GM19043 (cell line): ENCODE data around the gene MTARC1.

ENCODE experiments used
- ATAC-seq: cut with Tn5 transposase; IDR thresholded peaks from one replicate; pipeline ENCODE4 v1.9.1; 2021; ENCODE audit warnings: low read depth; ENCODE audit not compliant: unreplicated experiment

MTARC1 gene

DNA sequence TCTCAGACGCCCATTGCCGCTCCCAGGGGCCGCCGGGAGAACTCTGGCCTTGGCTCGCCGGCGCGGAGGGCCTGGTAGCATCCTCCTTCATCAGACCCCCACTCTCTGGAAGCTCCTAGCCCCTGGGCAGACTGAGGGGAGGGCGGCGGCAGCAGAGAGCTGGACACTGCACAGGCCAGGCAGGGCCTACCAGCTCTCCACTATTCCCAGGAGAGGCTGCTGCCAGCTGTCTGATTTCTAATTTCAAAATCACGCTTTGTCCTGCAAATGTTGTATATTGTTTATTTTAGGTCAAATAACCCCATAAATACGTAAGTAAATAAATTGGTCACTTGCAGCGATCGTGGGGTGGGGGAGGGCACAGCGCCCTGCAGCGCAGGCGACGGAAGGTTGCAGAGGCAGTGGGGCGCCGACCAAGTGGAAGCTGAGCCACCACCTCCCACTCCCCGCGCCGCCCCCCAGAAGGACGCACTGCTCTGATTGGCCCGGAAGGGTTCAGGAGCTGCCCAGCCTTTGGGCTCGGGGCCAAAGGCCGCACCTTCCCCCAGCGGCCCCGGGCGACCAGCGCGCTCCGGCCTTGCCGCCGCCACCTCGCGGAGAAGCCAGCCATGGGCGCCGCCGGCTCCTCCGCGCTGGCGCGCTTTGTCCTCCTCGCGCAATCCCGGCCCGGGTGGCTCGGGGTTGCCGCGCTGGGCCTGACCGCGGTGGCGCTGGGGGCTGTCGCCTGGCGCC is at the start of gene MTARC1:
Gene MTARC1, plus strand, starts transcription at position 577 of the 732 bp plus-strand sequence. Its CDS starts 32 bp downstream, at position 609.
- peak; percentile 45 for ATAC-seq

DNA sequence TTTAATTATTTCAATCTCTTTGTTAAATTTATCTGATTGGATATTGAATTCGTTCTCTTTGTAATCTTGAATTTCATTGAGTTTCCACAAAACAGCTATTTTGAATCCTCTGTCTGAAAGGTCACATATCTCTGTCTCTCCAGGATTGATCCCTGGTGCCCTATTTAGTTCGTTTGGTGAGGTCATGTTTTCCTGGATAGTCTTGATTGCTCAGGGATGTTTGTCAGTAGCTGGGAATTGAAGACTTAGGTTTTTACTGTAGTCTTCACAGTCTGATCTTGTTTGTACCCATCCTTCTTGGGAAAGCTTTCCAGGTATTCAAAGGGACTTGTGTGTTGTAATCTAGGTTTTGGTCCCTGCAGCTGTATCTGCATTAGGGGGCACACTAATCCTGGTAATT is 45.4 kb upstream of the MTARC1 start:
- ATAC-seq = no peak

DNA sequence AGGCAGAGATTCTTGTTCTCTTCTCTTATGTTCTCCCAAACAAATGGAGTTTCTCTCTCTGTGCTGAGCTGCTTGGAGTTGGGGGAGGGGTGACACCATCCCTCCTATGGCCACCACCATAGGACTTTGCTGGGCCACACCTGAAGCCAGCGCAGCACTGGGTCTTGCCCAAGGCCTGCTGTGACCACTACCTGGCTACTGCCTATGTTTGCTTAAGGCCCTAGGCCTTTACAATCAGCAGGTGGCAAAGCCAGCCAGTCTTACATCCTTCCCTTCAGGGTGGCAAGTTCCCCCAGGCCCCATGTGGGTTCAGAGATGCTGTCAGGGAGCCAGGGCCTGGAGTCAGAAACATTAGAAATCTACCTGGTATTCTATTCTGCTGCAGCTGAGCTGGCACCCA is 44.9 kb upstream of the MTARC1 start:
- ATAC-seq = no peak

DNA sequence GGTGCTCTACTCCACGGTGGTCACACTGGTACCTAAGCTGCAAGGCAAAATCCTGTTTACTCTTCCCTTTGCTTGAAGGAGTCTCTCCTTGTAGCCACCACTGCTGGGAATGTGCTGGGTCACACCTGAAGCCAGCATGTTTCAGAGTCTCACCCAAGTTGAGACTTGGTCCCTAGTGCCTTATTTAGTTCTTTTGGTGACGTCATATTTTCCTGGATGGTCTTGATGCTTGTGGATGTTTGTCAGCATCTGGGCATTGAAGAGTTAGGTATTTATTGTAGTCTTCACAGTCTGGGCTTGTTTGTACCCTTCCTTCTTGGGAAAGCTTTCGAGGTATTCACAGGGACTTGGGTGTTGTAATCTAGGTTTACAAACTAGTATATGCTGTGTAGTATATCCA is 44.2 kb upstream of the MTARC1 start:
- no peak for ATAC-seq

DNA sequence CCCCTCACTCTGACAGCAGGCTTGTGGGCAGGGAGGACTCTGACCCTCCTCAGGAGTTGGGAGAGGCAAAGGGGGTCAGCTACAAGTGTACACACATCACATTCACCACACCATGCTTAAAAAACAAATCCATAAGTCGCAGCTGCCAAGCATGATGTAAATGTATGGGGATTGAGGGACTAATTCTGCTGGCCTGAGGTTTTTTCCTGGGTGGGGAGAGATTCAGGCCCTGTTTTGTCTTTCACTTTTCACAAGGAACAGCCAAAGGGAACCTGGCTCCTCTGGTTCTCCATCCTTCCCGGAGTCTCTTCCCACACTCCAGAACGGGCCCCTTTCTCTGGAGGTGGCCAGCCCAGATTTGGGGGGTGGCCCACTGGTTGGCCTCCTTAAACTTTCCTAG is 39.9 kb upstream of the MTARC1 start:
- ATAC-seq = no peak

DNA sequence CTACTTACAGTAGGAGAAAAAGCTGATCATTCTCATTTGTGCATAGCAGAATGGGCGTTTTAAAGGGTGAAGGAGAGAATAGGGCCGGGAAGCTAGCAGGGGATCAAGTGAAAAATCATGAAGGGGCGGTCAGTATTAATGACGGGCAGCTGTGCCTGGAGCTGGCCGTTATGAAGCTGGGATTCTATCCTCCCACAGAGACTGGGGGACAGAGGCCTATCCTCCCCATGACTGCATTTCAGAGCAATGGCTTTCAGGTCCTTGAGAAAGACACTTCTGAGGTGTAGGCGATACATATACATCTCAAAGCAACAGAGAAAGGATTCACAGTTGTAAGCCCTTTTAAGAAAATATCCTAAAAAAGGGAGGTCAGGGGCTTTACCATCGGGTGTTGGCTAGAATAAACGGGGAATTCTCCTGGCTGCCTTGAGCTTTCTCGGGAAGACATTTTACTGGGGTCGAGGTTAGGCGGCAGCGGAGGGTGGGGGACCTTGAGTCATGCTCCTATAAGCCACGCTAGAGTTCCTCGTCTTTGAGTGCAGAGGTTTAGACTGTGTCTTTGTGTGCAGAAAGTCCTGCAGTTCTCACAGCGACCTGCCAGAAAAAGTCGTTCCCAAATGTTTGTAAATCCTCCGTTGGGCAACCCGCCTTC is 39.1 kb upstream of the MTARC1 start:
- ATAC-seq = no peak

DNA sequence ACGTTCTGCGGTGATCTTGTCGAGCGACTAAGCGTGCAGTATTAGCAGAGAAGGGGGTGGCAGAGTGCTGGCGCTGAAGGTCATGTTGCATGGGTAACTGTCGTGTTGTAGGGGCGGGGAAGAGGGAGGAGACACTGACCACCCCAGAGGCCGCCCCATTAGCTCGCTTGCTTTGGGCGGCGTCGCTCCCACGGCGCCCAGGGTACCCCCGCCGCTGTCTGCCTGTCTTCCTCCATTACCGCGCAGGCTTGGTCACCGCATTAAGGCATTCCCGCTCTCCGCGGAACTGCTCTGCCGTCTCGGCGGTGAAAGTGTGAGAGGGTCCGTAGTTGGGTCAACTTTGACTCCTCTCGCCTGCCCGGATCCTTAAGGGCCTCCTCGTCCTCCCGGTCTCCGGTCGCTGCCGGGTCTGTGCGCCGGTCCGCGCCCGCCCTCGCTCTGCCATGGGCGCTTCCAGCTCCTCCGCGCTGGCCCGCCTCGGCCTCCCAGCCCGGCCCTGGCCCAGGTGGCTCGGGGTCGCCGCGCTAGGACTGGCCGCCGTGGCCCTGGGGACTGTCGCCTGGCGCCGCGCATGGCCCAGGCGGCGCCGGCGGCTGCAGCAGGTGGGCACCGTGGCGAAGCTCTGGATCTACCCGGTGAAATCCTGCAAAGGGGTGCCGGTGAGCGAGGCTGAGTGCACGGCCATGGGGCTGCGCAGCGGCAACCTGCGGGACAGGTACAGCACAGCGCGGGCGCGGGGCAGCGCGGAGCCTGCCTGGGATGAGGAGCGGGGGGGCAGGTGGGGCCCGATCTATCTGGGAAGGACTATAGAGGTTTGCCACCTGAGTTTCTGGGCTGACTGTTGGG is 38.4 kb upstream of the MTARC1 start, which contains the start of gene MTARC2:
Gene MTARC2, plus strand, starts transcription at position 234 of the 846 bp plus-strand sequence. Its CDS starts 210 bp downstream, at position 444.
- ATAC-seq = peak; percentile 65

DNA sequence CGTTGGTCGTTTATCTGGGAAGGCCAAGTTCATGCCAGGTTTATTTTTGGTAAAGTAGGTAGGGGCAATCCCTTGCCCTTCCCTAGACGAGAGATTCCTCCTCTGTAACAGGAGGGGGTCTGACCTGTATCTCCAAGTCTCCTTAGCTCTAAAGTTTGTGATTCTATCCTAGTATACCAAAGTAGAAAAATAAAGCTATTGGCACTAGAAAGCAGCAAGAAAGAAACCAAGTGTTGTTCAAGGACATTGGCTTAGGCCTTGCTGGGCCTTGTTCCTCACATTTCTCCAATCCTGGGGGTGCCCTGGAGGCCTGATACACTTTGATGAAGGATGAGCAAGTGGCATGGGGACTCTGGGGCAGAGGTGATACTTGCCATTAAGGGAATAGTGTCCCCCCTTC is 37.8 kb upstream of the MTARC1 start:
- ATAC-seq = no peak

DNA sequence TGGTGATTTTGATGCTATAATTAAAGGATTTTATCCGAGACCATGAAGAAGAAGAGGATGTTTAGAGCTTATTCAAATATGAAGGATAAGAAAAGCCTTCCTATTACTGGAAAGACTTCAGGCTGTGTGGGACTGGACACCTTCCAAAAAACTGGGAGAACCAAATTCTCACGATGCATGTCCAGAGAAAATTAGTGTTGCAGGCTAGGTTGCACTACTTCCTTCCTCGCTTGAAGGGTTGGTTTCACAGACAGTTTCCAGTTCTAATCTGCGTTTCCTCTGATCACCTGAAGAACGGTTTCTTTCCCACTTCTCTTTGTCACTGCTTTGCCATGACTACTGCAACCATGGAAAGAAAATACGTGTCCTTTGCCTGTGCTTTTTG is 36.6 kb upstream of the MTARC1 start:
- no peak for ATAC-seq

DNA sequence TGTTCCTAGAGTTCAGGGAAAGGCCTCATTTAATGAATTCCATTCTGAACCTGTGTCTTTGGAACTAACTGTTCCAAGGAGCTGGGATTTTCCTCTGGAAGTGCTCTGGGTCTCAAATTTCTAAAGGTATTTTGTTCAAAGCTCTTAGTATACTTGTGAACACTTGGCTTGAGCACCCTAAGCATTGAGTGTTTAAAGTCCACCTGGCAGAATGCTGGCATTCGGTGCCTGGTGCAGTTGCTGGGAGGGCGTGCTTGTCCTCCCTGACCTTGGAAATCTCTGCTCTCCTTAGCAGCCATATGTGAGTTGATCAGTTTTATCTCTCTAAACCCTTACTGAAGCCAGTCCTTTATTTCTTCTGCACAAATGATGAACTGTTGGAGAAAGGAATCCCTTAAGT is 35.6 kb upstream of the MTARC1 start:
- no peak for ATAC-seq

DNA sequence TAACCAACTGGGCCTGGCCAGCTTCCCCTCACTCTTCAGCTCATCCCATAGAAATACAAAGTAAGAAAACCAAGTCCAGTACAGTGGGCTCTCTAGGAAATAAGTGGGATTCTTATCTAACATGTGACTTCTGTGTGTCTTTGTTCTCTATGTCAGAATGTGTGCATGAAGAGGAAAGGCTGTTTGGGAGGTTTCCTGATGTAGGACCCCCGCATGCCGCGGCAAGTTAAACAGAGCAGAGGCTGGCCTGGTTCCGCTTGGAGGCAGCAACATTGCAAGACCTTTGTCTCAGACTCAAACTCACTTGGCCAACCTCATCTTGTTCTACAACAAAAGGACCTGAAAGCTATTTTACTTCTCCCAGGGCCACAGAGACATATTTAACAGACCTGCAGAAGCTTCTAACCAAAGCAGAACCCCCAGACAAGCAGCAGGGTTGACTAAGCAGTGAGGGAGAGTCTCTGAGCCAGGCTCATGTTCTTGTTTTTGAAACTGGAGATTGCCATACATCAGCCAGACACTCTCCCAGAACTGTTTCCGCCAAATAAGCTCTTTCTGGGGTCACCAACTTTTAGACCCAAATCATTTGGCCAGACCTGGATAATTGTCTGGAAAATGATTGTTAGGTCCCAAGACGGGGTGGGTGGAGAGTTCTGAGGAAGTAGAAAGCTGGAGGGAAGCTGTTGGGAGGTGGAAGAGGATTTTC is 32.3 kb upstream of the MTARC1 start:
- no peak for ATAC-seq

DNA sequence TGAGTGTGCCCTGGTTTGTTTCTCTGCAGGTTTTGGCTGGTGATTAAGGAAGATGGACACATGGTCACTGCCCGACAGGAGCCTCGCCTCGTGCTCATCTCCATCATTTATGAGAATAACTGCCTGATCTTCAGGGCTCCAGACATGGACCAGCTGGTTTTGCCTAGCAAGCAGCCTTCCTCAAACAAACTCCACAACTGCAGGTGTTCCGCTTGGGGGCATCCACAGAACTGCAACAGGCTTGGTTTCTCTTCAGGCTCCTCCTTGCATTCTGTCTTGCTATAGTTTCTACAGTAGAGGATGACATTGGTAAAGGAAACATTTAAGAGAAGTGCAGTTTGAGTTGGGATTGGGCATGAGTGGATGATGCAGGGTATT is 31.8 kb upstream of the MTARC1 start:
- ATAC-seq = no peak

DNA sequence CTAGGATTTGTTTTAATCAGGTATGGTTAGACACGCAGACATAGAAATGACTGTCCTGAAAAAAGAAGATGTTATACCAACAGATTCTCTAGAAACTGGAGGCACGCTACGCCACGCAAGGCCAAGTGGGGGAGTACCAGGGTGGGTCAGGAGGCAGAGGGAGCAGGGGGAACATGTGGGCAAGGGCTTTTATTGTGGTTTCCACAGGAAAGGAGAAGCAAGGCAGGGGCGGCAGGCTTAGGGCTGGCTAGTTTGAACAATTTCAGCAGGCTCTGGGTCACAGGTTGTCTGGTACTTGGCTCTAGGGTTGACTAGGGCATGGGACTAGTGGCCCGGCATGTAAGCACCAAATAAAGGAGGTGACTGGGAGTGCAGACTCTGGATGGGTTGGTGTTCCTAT is 31.4 kb upstream of the MTARC1 start:
- ATAC-seq = no peak

DNA sequence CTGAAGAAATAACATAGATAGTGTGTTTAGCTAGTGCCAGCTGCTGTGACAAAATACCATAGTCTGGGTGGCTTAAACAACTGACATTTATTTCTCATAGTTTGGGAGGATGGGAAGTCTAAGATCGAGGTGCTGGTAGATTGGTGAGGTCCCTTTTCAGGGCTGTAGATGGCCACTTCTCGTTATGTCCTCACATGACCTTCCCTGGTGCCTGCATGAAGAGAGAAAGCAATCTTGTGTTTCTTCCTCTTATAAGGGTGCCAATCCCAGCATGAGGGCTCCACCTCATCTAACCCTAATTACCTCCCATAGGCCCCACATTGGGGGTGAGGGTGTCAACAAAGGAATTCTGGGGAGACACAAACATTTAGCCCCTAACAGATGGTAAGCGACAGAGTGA is 29.3 kb upstream of the MTARC1 start:
- no peak for ATAC-seq

DNA sequence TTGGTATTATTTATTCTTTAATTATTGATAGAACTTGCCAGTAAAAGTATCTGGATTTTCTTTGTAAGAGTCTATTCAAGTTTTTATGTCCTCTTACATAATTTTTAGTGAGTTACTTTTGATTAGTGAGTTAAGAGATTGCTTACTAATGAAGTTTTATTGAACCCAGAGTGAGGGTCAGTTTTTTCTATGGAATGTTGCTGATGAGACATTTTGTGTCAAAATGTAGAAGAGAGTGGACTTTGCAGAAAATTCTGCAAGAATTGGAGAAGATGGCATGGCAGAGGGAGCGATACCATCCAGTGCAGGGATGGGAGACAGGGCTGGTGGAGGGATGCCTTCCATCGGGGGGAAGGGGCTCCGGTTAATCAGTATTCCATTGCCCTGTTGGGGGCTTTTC is 27.6 kb upstream of the MTARC1 start:
- no peak for ATAC-seq

DNA sequence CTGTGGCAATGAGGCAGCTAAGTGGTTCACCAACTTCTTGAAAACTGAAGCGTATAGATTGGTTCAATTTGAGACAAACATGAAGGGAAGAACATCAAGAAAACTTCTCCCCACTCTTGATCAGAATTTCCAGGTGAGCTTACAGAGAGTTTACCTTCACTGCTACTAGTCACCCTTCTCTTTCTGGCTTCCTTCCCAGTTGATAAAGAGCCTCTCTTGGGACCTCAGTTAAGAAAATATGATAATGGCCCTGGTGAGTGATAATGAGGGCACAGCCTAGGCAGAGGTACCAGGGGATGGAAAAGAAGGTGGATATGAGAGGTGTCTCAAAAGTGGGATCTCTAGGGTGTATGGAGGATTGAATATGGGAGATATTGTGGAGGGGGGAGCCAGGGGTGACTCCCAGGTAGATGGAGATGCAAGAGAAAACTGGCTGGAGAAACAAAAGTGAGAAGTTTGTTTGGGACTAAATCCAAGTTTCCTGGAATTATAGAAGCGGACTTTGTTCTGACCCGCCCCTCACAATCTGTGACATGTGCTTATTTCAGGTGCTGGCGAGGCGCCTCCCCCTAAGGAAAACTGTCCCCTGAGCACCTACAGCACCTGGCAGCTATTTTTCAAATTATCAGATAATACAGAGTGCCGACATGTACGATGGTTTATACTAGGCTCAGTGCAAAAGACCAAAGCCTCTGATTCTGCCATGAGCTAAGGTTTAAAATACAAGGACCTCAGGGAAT is 24.9 kb upstream of the MTARC1 start:
- no peak for ATAC-seq

DNA sequence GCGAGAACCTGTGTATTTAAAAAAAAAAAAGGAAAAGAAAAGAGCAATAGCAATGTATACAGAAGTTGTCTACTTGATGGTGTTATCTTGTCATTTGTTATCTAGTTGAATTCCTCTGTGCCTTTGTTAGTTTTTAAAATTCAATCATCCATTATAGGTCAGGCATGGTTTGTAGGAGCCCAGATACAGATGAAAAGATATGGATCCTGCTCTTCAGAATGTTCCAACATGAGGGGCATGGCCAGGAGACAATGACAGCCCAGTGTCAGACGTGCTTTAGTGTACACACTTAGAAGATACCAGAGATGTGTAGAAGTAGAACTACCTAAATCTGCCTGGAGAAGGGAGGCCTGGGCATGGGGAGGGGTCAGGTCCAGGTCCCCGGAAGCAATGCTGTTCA is 22.0 kb upstream of the MTARC1 start:
- no peak for ATAC-seq

DNA sequence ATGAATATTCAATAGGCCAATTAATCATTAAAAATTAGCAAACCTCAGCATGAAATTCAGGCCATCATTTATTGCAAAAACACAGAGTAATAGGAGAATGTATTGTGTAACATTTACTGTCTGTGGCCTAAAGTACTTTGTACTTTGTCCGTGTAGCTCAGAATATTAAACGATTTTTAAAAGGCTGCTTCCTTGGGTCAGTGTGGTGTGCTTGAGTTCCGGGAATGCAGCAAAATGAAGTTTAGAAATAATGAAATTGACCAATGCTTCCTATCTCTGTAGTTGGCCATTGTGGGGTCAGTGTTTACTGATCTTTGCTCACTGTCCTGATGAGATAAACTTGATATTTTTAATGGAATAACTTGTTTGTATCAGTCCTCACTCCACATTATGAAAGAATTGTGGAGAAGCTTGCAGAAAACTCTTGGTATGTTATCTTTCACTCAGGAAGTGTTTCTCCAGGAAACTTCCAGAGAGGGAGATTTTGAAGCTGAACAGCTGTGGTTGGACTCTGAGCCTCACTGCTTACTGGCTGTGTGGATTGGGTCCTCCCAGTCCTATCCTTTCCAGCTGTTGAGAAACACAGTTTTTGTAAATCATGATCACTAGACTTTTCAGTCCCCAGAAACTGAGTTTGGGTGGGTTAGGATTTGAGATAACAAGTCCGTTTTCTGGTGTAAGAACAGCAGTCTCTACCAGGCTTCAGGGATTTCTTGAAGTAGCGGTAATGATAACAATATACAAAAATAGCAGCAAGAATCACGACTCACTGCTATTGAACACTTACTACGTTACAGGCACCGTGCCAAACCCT is 19.2 kb upstream of the MTARC1 start:
- ATAC-seq = no peak

DNA sequence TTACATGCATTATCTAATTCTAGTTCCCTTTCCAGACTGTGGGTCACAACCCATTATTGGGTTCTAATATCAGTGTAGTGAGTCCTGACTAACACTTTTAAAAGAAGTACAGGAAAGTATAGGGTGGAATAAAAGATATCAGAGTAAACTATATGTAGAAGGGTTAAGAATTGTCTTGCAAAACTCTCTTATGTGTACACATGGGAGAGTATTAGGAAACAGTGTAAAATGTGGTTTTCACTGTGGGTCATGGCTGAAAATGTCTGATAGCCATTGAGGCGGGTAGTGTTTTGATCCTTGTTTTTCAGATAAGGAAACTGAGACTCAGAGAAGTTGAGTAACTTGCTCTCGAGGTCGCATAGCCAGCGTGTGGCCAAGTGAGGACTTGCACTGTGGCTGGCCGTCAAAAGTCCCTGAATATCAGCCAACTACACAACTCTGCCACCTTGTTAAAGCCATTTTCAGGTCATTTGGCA is 18.5 kb upstream of the MTARC1 start:
- no peak for ATAC-seq
